ENCODE data around the gene MVB12B. TPM values are rescaled to one million over a fixed set of nuclear protein-coding genes. Genes with fewer than 3 reads are reported as not detected.

Gene MVB12B
- total RNA-seq, 1 donor from 2014 or later: 12.8 TPM

DNA sequence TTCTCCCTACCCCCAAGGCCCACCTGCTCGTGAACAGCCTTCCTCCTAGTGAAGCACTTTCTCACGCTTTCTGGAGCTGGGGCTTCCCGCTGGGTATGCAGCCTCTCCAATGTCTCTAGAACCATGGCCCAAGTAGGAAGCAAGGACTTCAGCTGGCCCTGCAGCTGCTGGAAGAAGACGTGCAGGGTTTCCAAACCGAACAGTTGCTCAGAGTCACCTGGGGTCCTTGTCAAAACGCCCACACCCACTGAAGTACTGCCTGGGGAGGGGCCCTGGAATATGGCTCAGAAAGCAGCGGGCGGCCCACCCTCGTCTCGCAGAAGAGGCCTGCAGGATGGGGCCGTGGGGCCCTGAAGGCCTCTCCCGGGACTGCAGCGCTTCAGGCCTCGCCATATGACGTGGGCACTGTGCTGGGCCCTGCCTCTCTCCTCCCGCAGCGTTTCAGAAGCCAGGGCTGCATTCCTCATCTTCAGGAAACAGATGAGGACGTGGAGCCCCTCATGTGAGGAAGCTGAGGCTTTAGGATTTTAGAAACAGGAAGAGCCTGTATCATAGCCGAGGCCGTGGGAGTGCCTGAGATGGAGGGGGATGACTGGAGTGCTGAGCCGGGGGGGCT is 171.1 kb downstream of the MVB12B start:
- Histone ChIP-seq H3K27me3 (ENCODE audit: insufficient read depth, low read length) (no peaks in the 10 kb centered on the region), H3K79me2 (ENCODE audit: insufficient read depth, low read length) (no peaks in the 10 kb centered on the region), H3K4me3 (ENCODE audit: insufficient read depth, low read depth, low read length) (no peak overlapping the region), H3K36me3 (ENCODE audit: insufficient read depth, low read length) (no peaks in the 10 kb centered on the region), H3K27ac (ENCODE audit: low read depth, low read length) (no peak overlapping the region), H2AFZ (ENCODE audit: low read depth, low read length) (no peak overlapping the region), H3K4me2 (ENCODE audit: low read length) (no peak overlapping the region), H3K4me1 (ENCODE audit: insufficient read depth, low read length) (peaks cover 12% of the 10 kb centered on the region), H4K20me1 (ENCODE audit: insufficient read depth, low read length) (peaks cover 8% of the 10 kb centered on the region), H3K9me3 (ENCODE audit: insufficient read depth, low read depth, low read length) (no peaks in the 10 kb centered on the region), H3K9ac (ENCODE audit: low read length) (no peak overlapping the region)
- Mint-ChIP-seq H3K4me3 (ENCODE audit: unreplicated experiment) (no peak overlapping the region), H3K27ac (ENCODE audit: unreplicated experiment) (no peak overlapping the region), H3K27me3 (ENCODE audit: low read depth, unreplicated experiment) (peaks cover 16% of the 10 kb centered on the region), H3K9me3 (ENCODE audit: unreplicated experiment) (no peaks in the 10 kb centered on the region), H3K4me1 (ENCODE audit: low read depth, unreplicated experiment) (peaks cover 3% of the 10 kb centered on the region), H3K36me3 (ENCODE audit: low read depth, unreplicated experiment) (peaks cover 2% of the 10 kb centered on the region)
- DNase-seq (ENCODE audit: low read depth) (no peak), FAIRE-seq (no peak)
- TF ChIP-seq EZH2 (IDR thresholded peaks at IDR 0.05; ENCODE audit: insufficient read depth, low read length): no peak
- TF ChIP-seq, protein P1, sequence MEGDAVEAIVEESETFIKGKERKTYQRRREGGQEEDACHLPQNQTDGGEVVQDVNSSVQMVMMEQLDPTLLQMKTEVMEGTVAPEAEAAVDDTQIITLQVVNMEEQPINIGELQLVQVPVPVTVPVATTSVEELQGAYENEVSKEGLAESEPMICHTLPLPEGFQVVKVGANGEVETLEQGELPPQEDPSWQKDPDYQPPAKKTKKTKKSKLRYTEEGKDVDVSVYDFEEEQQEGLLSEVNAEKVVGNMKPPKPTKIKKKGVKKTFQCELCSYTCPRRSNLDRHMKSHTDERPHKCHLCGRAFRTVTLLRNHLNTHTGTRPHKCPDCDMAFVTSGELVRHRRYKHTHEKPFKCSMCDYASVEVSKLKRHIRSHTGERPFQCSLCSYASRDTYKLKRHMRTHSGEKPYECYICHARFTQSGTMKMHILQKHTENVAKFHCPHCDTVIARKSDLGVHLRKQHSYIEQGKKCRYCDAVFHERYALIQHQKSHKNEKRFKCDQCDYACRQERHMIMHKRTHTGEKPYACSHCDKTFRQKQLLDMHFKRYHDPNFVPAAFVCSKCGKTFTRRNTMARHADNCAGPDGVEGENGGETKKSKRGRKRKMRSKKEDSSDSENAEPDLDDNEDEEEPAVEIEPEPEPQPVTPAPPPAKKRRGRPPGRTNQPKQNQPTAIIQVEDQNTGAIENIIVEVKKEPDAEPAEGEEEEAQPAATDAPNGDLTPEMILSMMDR (IDR thresholded peaks at IDR 0.05; ENCODE audit: insufficient read depth, low read depth, low read length): no peak

DNA sequence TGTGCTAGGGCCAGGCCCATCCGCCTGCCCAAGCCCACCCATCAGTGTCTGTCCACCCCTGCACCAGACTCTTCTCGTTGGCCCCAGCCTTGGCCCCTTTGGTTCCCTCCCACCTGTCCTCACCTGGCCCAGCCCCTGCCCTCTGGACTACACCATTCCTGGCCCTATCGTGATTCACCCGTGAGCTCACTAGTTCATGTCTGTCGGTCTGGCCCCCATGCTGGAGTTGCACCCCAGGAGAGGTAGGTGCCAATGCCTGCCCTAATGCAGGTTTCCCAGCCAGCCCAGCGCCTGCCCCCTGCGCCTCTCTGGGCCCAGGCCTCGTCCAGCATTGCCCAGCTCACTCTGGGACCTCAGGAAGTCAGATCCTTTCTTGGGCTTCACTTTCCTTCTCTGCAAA is 171.7 kb downstream of the MVB12B start:
- Mint-ChIP-seq H3K4me1 (ENCODE audit: low read depth, unreplicated experiment) (peaks cover 3% of the 10 kb centered on the region), H3K4me3 (ENCODE audit: unreplicated experiment) (no peak overlapping the region), H3K36me3 (ENCODE audit: low read depth, unreplicated experiment) (peaks cover 2% of the 10 kb centered on the region), H3K27ac (ENCODE audit: unreplicated experiment) (no peak overlapping the region), H3K27me3 (ENCODE audit: low read depth, unreplicated experiment) (peaks cover 16% of the 10 kb centered on the region), H3K9me3 (ENCODE audit: unreplicated experiment) (no peaks in the 10 kb centered on the region)
- DNase-seq (ENCODE audit: low read depth): no peak
- H4K20me1 ChIP-seq (ENCODE audit: insufficient read depth, low read length): peaks cover 8% of the 10 kb centered on the region
- H3K4me2 ChIP-seq (ENCODE audit: low read length): no peak overlapping the region
- H3K36me3 ChIP-seq (ENCODE audit: insufficient read depth, low read length): no peaks in the 10 kb centered on the region
- peaks cover 17% of the 10 kb centered on the region for H3K4me1 ChIP-seq (ENCODE audit: insufficient read depth, low read length)
- H3K9ac ChIP-seq (ENCODE audit: low read length): no peak overlapping the region
- TF ChIP-seq, protein P1 (IDR thresholded peaks at IDR 0.05; ENCODE audit: insufficient read depth, low read depth, low read length): no peak
- TF ChIP-seq EZH2 (IDR thresholded peaks at IDR 0.05; ENCODE audit: insufficient read depth, low read length): no peak
- H3K79me2 ChIP-seq (ENCODE audit: insufficient read depth, low read length): no peaks in the 10 kb centered on the region
- no peak for FAIRE-seq
- no peak overlapping the region for H3K27ac ChIP-seq (ENCODE audit: low read depth, low read length)
- H3K9me3 ChIP-seq (ENCODE audit: insufficient read depth, low read depth, low read length): no peaks in the 10 kb centered on the region
- H3K27me3 ChIP-seq (ENCODE audit: insufficient read depth, low read length): no peaks in the 10 kb centered on the region
- H2AFZ ChIP-seq (ENCODE audit: low read depth, low read length): no peak overlapping the region
- no peak overlapping the region for H3K4me3 ChIP-seq (ENCODE audit: insufficient read depth, low read depth, low read length)

Measured in astrocyte (in vitro differentiated cells and primary cell).